NCI-H187 (cell line): ENCODE measurements around the gene DPPA5.
"Not testable (repeated sequence)": the region's sequence is repeated elsewhere in the genome, so short reads cannot be mapped to it uniquely, and the experiment has no call there.

Experiments used
- DNase-seq, 2 experiments: peaks; one replicate each; lab custom pipeline; 2025; lab: John Stamatoyannopoulos, UW

The DPPA5 gene

GRCh38 chr6:73353636-73354593, at the start of gene DPPA5:
DPPA5 (minus strand) TSS chr6:73354276; CDS start chr6:73354225, 51 bp downstream.
- DNase-seq: no peak

- DNase-seq: no peak
Measured at GRCh38 chr6:73400656-73401055, 46.6 kb upstream of the DPPA5 start.

GRCh38 chr6:73395875-73396274, 41.8 kb upstream of the DPPA5 start:
- no peak for DNase-seq

GRCh38 chr6:73394577-73395354, 40.7 kb upstream of the DPPA5 start, which contains the start of gene DDX43:
DDX43 (plus strand) TSS chr6:73394828; CDS start chr6:73394906, 78 bp downstream.
- DNase-seq: no peak

GRCh38 chr6:73393278-73393677, 39.2 kb upstream of the DPPA5 start:
- DNase-seq: no peak

GRCh38 chr6:73392188-73392587, 38.1 kb upstream of the DPPA5 start:
- DNase-seq: not testable (repeated sequence)

GRCh38 chr6:73391675-73392074, 37.6 kb upstream of the DPPA5 start:
- no peak for DNase-seq

GRCh38 chr6:73389854-73390253, 35.8 kb upstream of the DPPA5 start:
- DNase-seq: no peak

GRCh38 chr6:73388800-73389512, 34.9 kb upstream of the DPPA5 start:
- no peak for DNase-seq

- DNase-seq: no peak
Measured at GRCh38 chr6:73388433-73388799, 34.3 kb upstream of the DPPA5 start.

GRCh38 chr6:73382462-73383113, 28.5 kb upstream of the DPPA5 start:
- no peak for DNase-seq

- not testable (repeated sequence) for DNase-seq
Measured at GRCh38 chr6:73381531-73381930, 27.5 kb upstream of the DPPA5 start.

- DNase-seq: no peak
Measured at GRCh38 chr6:73377225-73377624, 23.1 kb upstream of the DPPA5 start.

- DNase-seq: no peak
Measured at GRCh38 chr6:73375216-73375615, 21.1 kb upstream of the DPPA5 start.

GRCh38 chr6:73372516-73372915, 18.4 kb upstream of the DPPA5 start:
- no peak for DNase-seq

GRCh38 chr6:73371984-73372383, 17.9 kb upstream of the DPPA5 start:
- no peak for DNase-seq

GRCh38 chr6:73369563-73369962, 15.5 kb upstream of the DPPA5 start, which contains the start of gene OOEP:
OOEP (minus strand) TSS chr6:73369897; CDS start chr6:73369792, 105 bp downstream.
- DNase-seq: no peak

- no peak for DNase-seq
Measured at GRCh38 chr6:73369157-73369556, 15.1 kb upstream of the DPPA5 start.

GRCh38 chr6:73368675-73369074, 14.6 kb upstream of the DPPA5 start:
- DNase-seq: no peak

GRCh38 chr6:73367761-73368355, 13.8 kb upstream of the DPPA5 start:
- DNase-seq: no peak

GRCh38 chr6:73364549-73364948, 10.5 kb upstream of the DPPA5 start:
- no peak for DNase-seq
